ENCODE data around the gene GADD45G.

GADD45G gene

DNA sequence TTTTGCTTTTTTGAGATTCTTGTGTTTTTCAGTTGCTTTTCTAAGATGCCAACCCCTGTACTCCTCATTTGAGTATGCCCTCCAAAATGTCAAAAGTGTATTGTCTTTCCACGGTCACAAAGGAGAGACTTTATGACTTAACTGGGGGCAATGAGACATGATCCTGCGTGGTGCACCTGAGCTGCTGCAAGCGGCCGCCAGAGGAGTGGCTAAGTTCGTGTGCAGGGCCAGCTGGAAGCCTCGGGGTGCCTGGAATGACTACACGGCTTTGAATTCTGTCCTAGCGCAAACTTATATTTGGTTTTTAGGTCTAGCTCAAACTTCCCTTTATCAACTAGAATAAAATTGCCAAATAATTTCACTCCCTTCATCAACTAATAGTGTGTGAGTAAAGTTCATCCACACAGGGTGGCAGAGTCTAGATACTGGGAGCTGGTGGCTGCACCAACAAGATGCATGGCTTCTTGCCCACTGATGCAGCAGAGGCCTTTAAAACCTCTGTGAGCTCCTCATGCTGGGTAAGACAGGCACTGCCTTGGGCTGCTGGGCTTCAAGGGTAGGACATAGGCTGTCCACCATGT lies 4.7 kb downstream of the GADD45G start:
- H3K4me3 ChIP-seq (ENCODE audit: insufficient read depth, low read depth, low read length, poor library complexity, severe bottlenecking) = no peak overlapping the region
- no peak overlapping the region for H3K27ac ChIP-seq (ENCODE audit: insufficient read depth, low read length, poor library complexity, severe bottlenecking)
- H3K27me3 ChIP-seq (replicated peaks; ENCODE audit: control insufficient read depth, insufficient read depth, low read length, poor library complexity, severe bottlenecking) = no peaks in the 10 kb centered on the region
- H3K4me1 ChIP-seq (ENCODE audit: control insufficient read depth, insufficient read depth, low read length, poor library complexity, severe bottlenecking) = peaks cover 9% of the 10 kb centered on the region
- no peaks in the 10 kb centered on the region for H3K36me3 ChIP-seq (ENCODE audit: control insufficient read depth, insufficient read depth, low read length)
- DNase-seq = no peak
- H3K9me3 ChIP-seq (ENCODE audit: control insufficient read depth, low read length) = no peaks in the 10 kb centered on the region

DNA sequence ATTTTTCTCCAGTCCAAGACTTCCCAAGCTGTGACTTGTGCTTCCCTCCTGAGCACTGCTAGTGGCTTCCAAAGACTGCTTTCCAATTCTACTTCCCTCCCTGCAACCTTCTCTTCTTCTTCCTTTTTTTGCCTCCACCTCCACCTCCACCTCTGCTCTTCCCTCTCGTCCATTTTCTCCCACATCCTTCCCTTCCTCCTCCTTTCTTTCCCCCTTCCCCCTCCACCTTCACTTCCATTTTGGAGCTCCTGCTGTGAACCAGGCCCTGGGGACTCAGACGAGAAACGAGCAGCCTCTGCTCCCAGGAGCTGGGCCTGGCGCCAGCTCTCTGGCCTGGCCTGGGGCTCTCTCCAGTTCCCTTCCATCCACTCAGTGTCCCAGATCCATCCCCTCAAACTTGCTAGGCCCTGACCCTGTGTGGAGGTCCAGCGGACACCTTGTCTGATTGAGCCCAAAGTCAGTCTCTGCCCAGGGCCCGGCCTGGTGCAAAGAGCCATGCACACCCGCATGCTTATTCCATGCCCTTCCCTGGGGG lies 5.6 kb downstream of the GADD45G start:
- Histone ChIP-seq H3K9me3 (ENCODE audit: control insufficient read depth, low read length) (no peaks in the 10 kb centered on the region), H3K36me3 (ENCODE audit: control insufficient read depth, insufficient read depth, low read length) (no peaks in the 10 kb centered on the region), H3K27ac (ENCODE audit: insufficient read depth, low read length, poor library complexity, severe bottlenecking) (no peak overlapping the region), H3K4me3 (ENCODE audit: insufficient read depth, low read depth, low read length, poor library complexity, severe bottlenecking) (no peak overlapping the region), H3K27me3 (replicated peaks; ENCODE audit: control insufficient read depth, insufficient read depth, low read length, poor library complexity, severe bottlenecking) (no peaks in the 10 kb centered on the region), H3K4me1 (ENCODE audit: control insufficient read depth, insufficient read depth, low read length, poor library complexity, severe bottlenecking) (peaks cover 9% of the 10 kb centered on the region)
- DNase-seq = no peak

DNA sequence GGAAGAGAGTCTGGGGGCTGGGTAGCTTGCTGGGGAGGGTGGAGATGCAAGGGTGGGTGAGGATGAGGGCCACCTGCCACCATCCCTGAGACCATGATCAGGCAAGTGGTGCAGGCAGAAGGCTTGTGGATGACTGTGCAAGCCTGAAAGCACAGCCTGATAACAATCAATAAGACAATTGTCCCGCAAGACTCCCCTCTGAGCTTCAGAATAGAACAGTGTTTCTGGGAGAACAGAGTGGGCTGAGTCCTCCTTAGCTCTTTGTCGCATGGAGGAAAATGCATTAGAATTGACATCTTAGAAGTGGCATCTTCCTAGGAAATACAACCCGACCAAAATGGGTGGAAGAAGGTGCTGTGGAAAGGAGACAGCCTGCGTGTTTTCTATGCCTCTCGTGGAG lies 6.6 kb downstream of the GADD45G start:
- no peak overlapping the region for H3K27ac ChIP-seq (ENCODE audit: insufficient read depth, low read length, poor library complexity, severe bottlenecking)
- peaks cover 3% of the 10 kb centered on the region for H3K4me1 ChIP-seq (ENCODE audit: control insufficient read depth, insufficient read depth, low read length, poor library complexity, severe bottlenecking)
- no peaks in the 10 kb centered on the region for H3K9me3 ChIP-seq (ENCODE audit: control insufficient read depth, low read length)
- DNase-seq = no peak
- no peak overlapping the region for H3K4me3 ChIP-seq (ENCODE audit: insufficient read depth, low read depth, low read length, poor library complexity, severe bottlenecking)
- no peaks in the 10 kb centered on the region for H3K36me3 ChIP-seq (ENCODE audit: control insufficient read depth, insufficient read depth, low read length)
- H3K27me3 ChIP-seq (replicated peaks; ENCODE audit: control insufficient read depth, insufficient read depth, low read length, poor library complexity, severe bottlenecking) = no peaks in the 10 kb centered on the region

DNA sequence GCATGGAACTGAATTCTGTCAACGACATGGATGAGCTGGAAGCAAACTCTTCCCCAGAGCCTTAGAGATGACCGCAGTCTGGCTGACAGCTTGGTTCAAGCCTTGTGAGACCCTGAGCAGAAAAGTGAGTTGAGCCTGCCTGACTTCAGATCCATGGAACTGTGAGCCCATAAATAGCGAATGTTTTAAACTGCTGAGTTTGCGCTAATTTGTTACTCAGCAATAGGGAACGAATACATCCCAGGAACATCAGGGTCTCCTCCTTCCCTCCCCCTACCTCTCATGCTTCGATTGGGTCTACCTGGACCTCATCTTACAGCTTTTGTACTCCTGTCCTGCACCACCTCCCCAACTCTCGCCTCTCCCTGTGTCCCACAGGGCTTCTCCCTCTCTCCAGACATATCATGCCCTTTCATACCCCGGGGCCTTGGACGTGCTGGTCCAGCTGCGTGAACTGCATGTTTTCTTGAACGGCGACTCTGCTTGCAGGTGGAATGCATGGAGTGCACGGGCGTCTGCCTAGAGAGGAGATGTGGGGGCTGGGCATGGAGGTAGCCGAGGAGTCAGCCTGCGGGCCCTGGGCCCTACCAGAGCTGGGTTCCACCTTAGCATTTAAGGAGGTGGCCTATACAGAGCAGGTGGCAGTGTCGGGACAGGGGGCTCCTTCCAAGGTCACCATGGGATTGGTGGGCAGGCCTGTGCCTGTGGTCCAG lies 7.9 kb downstream of the GADD45G start:
- no peak for DNase-seq

DNA sequence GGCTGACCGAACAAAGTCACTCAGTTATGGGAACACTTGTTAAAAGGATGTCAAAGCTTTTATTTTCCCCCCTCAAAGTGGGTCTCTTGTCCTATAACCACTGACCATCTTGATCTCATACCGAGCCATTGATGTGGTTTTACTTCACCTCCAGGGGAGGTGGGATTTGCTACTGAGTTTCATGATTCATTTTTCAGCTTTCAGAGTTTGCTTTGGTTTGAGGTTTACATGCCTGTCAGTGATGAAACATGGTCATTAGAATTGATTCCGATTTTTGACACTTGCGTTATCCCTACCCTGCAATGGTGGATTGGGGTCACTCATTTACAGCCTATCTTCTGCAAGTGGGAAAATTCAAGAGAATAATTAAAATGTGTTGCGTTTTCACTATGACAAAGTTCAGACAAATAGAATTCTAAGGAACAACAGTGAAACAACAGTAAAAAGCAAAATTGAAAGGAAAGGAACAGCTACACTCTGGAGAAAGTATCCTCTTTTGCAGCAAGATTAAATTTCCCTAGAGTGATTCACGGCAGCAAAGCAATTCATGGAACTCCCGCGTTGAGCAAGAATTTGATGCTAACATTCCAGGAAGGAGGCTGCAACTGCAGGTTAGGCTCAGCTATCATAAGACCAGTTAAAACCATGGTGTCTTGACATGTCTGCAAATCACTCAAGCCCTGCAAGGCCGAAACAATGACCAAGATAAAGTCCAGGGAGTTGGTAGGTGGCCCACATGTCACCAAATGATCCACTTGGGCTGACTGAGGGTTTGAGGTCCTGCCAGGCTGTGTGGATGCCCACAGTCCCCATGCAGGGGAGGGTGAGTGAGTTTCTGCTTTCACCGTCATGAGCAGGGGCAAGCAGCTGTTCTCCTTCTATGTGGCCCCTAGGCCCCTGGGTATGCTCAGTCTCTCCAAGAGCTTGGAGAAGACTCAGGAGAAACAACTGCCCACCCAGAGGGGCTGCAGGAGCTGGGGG lies 9.4 kb downstream of the GADD45G start:
- Histone ChIP-seq H3K4me1 (ENCODE audit: control insufficient read depth, insufficient read depth, low read length, poor library complexity, severe bottlenecking) (no peaks in the 10 kb centered on the region), H3K36me3 (ENCODE audit: control insufficient read depth, insufficient read depth, low read length) (no peaks in the 10 kb centered on the region), H3K4me3 (ENCODE audit: insufficient read depth, low read depth, low read length, poor library complexity, severe bottlenecking) (no peak overlapping the region), H3K27ac (ENCODE audit: insufficient read depth, low read length, poor library complexity, severe bottlenecking) (no peak overlapping the region), H3K9me3 (ENCODE audit: control insufficient read depth, low read length) (no peaks in the 10 kb centered on the region), H3K27me3 (replicated peaks; ENCODE audit: control insufficient read depth, insufficient read depth, low read length, poor library complexity, severe bottlenecking) (no peaks in the 10 kb centered on the region)
- no peak for DNase-seq

More for the DNA sequence above, 7.9 kb downstream of the GADD45G start:
- H3K27me3 ChIP-seq (replicated peaks; ENCODE audit: control insufficient read depth, insufficient read depth, low read length, poor library complexity, severe bottlenecking) = no peaks in the 10 kb centered on the region
- H3K9me3 ChIP-seq (ENCODE audit: control insufficient read depth, low read length) = no peaks in the 10 kb centered on the region
- H3K4me1 ChIP-seq (ENCODE audit: control insufficient read depth, insufficient read depth, low read length, poor library complexity, severe bottlenecking) = no peaks in the 10 kb centered on the region
- no peaks in the 10 kb centered on the region for H3K36me3 ChIP-seq (ENCODE audit: control insufficient read depth, insufficient read depth, low read length)
- no peak overlapping the region for H3K27ac ChIP-seq (ENCODE audit: insufficient read depth, low read length, poor library complexity, severe bottlenecking)
- no peak overlapping the region for H3K4me3 ChIP-seq (ENCODE audit: insufficient read depth, low read depth, low read length, poor library complexity, severe bottlenecking)

DNA sequence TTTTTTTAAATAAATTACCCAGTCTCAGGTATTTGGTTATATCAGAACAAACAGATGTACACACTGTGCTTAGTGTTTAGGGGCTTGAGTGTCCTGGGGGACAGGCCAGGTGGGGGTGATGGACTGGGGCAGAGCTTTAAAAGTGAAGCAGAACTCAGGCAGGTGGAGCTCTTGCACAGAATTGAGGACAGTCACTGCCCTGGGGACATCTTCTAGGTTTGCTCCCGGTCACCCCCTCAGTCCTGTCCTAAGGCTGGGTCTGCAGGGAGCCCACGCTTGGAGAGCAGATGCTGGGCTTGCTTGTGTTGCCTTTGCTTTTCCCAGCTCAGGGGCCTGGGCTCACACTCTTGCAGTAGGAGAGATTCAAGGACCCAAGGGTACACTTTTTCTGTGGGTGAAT lies 10.8 kb downstream of the GADD45G start:
- H3K4me1 ChIP-seq (ENCODE audit: control insufficient read depth, insufficient read depth, low read length, poor library complexity, severe bottlenecking) = no peaks in the 10 kb centered on the region
- no peak for DNase-seq
- no peaks in the 10 kb centered on the region for H3K9me3 ChIP-seq (ENCODE audit: control insufficient read depth, low read length)
- H3K27me3 ChIP-seq (replicated peaks; ENCODE audit: control insufficient read depth, insufficient read depth, low read length, poor library complexity, severe bottlenecking) = no peaks in the 10 kb centered on the region
- H3K4me3 ChIP-seq (ENCODE audit: insufficient read depth, low read depth, low read length, poor library complexity, severe bottlenecking) = no peak overlapping the region
- H3K27ac ChIP-seq (ENCODE audit: insufficient read depth, low read length, poor library complexity, severe bottlenecking) = no peak overlapping the region
- no peaks in the 10 kb centered on the region for H3K36me3 ChIP-seq (ENCODE audit: control insufficient read depth, insufficient read depth, low read length)

DNA sequence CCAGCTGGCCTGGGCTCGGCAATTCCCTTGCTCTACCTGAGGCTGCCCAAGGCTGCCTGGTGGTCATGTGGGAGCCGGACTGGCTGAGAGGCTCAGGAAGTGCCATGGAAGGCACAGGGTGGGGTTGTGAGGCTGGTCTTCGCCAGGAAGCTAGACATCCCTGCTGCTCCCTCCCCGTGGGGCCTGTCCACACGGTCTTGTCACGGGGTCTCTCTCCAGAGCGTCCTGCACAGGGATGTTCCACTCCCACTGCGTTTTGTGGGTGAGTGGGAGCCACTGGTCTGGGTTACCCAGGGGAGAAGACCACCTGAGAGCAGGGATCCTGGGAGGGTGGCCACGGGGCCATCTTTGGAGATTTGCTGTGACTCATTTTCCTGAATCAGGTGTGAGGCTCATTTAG lies 11.6 kb downstream of the GADD45G start:
- DNase-seq = no peak

DNA sequence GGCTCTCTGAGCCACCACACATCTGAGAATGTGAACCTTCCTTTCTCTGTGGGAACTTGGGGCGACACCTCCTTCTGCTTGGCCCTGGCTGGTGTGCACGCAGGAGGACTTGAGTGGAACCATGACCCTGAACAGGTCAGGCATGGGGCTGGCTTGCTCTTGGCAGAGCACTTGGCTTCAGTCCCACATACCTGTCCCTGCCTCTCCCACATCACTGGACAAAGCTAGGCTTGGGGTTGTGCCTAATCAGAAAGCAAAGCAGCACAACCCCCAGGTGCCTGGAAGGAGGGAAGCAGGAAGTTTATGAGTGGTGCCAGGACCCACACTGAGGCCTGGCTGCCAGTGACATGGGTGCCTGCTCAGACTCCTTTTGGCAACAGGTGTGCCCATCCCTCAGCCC lies 13.2 kb downstream of the GADD45G start:
- H3K27me3 ChIP-seq (replicated peaks; ENCODE audit: control insufficient read depth, insufficient read depth, low read length, poor library complexity, severe bottlenecking) = no peaks in the 10 kb centered on the region
- no peaks in the 10 kb centered on the region for H3K4me1 ChIP-seq (ENCODE audit: control insufficient read depth, insufficient read depth, low read length, poor library complexity, severe bottlenecking)
- H3K9me3 ChIP-seq (ENCODE audit: control insufficient read depth, low read length) = no peaks in the 10 kb centered on the region
- no peak overlapping the region for H3K27ac ChIP-seq (ENCODE audit: insufficient read depth, low read length, poor library complexity, severe bottlenecking)
- H3K36me3 ChIP-seq (ENCODE audit: control insufficient read depth, insufficient read depth, low read length) = no peaks in the 10 kb centered on the region
- no peak overlapping the region for H3K4me3 ChIP-seq (ENCODE audit: insufficient read depth, low read depth, low read length, poor library complexity, severe bottlenecking)
- DNase-seq = no peak

More for the DNA sequence above, 11.6 kb downstream of the GADD45G start:
- Histone ChIP-seq H3K9me3 (ENCODE audit: control insufficient read depth, low read length) (no peaks in the 10 kb centered on the region), H3K27me3 (replicated peaks; ENCODE audit: control insufficient read depth, insufficient read depth, low read length, poor library complexity, severe bottlenecking) (no peaks in the 10 kb centered on the region), H3K36me3 (ENCODE audit: control insufficient read depth, insufficient read depth, low read length) (no peaks in the 10 kb centered on the region), H3K27ac (ENCODE audit: insufficient read depth, low read length, poor library complexity, severe bottlenecking) (no peak overlapping the region), H3K4me1 (ENCODE audit: control insufficient read depth, insufficient read depth, low read length, poor library complexity, severe bottlenecking) (no peaks in the 10 kb centered on the region), H3K4me3 (ENCODE audit: insufficient read depth, low read depth, low read length, poor library complexity, severe bottlenecking) (no peak overlapping the region)

DNA sequence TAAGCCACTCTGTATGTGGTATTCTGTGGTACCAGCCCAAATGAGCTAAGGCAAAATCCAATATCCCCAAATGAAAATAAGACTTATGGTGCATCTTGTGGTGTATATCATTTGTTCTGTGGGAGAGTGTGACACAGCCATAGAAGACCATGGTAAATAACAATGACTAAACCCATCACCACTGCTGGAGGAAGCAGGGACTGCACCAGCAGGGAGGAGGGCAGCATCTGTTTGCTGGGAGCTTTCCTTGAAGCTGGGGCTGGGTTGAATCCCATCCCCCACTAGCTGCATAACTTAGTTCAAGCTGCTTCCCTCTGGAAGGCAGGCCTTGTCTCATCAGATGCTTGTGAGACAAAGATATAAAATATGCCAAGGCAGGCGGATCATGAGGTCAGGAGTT lies 14.2 kb downstream of the GADD45G start:
- no peaks in the 10 kb centered on the region for H3K4me1 ChIP-seq (ENCODE audit: control insufficient read depth, insufficient read depth, low read length, poor library complexity, severe bottlenecking)
- H3K9me3 ChIP-seq (ENCODE audit: control insufficient read depth, low read length) = no peaks in the 10 kb centered on the region
- no peaks in the 10 kb centered on the region for H3K36me3 ChIP-seq (ENCODE audit: control insufficient read depth, insufficient read depth, low read length)
- no peak for DNase-seq
- H3K27me3 ChIP-seq (replicated peaks; ENCODE audit: control insufficient read depth, insufficient read depth, low read length, poor library complexity, severe bottlenecking) = no peaks in the 10 kb centered on the region
- H3K4me3 ChIP-seq (ENCODE audit: insufficient read depth, low read depth, low read length, poor library complexity, severe bottlenecking) = no peak overlapping the region
- no peak overlapping the region for H3K27ac ChIP-seq (ENCODE audit: insufficient read depth, low read length, poor library complexity, severe bottlenecking)
